Measurements from ENCODE around the gene ADRA2A.

- TF ChIP-seq, protein P1, sequence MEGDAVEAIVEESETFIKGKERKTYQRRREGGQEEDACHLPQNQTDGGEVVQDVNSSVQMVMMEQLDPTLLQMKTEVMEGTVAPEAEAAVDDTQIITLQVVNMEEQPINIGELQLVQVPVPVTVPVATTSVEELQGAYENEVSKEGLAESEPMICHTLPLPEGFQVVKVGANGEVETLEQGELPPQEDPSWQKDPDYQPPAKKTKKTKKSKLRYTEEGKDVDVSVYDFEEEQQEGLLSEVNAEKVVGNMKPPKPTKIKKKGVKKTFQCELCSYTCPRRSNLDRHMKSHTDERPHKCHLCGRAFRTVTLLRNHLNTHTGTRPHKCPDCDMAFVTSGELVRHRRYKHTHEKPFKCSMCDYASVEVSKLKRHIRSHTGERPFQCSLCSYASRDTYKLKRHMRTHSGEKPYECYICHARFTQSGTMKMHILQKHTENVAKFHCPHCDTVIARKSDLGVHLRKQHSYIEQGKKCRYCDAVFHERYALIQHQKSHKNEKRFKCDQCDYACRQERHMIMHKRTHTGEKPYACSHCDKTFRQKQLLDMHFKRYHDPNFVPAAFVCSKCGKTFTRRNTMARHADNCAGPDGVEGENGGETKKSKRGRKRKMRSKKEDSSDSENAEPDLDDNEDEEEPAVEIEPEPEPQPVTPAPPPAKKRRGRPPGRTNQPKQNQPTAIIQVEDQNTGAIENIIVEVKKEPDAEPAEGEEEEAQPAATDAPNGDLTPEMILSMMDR (conservative IDR thresholded peaks at IDR 0.05): peak; percentile 39
- no peak for TF ChIP-seq ZFX (IDR thresholded peaks at IDR 0.05)
Measured at GRCh38 chr10:111037858-111038257, 39.0 kb upstream of the ADRA2A start.

Data from C4-2B (cell line).